GM21528 (cell line): Measurements from ENCODE around the gene ASCL1.

Experiments
- ATAC-seq: cut with Tn5 transposase; IDR thresholded peaks from one replicate; pipeline ENCODE4 v1.9.1; 2021; ENCODE audit warnings: mild to moderate bottlenecking, moderate library complexity; ENCODE audit not compliant: unreplicated experiment, low FRiP score

ASCL1 gene

GRCh38 chr12:102957339-102958050 is at the start of gene ASCL1:
ASCL1 (plus strand) TSS chr12:102957674; CDS start chr12:102958245, 571 bp downstream.
- peak; percentile 45 for ATAC-seq

GRCh38 chr12:102907918-102908317 is 49.6 kb upstream of the ASCL1 start:
- no peak for ATAC-seq

- no peak for ATAC-seq
Observed at GRCh38 chr12:102910137-102910536, 47.3 kb upstream of the ASCL1 start.

- ATAC-seq, result no peak
Observed at GRCh38 chr12:102910792-102911191, 46.7 kb upstream of the ASCL1 start.

- ATAC-seq, result no peak
Observed at GRCh38 chr12:102911320-102911719, 46.2 kb upstream of the ASCL1 start.

- no peak for ATAC-seq
Observed at GRCh38 chr12:102912258-102912657, 45.2 kb upstream of the ASCL1 start.

GRCh38 chr12:102913453-102914226 is 43.8 kb upstream of the ASCL1 start:
- no peak for ATAC-seq

- no peak for ATAC-seq
Observed at GRCh38 chr12:102916252-102917025, 41.0 kb upstream of the ASCL1 start.

GRCh38 chr12:102917026-102917787 is 40.3 kb upstream of the ASCL1 start, which contains the start of gene PAH:
PAH (minus strand) TSS chr12:102917244; CDS start chr12:102917130, 114 bp downstream.
- ATAC-seq, result peak; percentile 55

GRCh38 chr12:102918840-102919239 is 38.6 kb upstream of the ASCL1 start:
- ATAC-seq, result no peak

GRCh38 chr12:102920271-102920670 is 37.2 kb upstream of the ASCL1 start:
- no peak for ATAC-seq

GRCh38 chr12:102921240-102921639 is 36.2 kb upstream of the ASCL1 start:
- no peak for ATAC-seq

- ATAC-seq, result no peak
Observed at GRCh38 chr12:102927220-102927619, 30.3 kb upstream of the ASCL1 start.

GRCh38 chr12:102933168-102933567 is 24.3 kb upstream of the ASCL1 start:
- ATAC-seq, result no peak

GRCh38 chr12:102939059-102939458 is 18.4 kb upstream of the ASCL1 start:
- ATAC-seq, result no peak

- ATAC-seq, result no peak
Observed at GRCh38 chr12:102939670-102940222, 17.7 kb upstream of the ASCL1 start.

GRCh38 chr12:102946042-102946441 is 11.4 kb upstream of the ASCL1 start:
- ATAC-seq, result no peak

GRCh38 chr12:102948941-102949352 is 8.5 kb upstream of the ASCL1 start:
- ATAC-seq, result no peak

- ATAC-seq, result no peak
Observed at GRCh38 chr12:102950107-102950949, 7.1 kb upstream of the ASCL1 start.
